GM10248 (cell line): ENCODE results near the gene CRYGB.
"Not testable (repeated sequence)": the region's sequence is repeated elsewhere in the genome, so short reads cannot be mapped to it uniquely, and the experiment has no call there.

ENCODE experiments used
- CTCF ChIA-PET: fragments of 300-600 bp; sonication (Branson Sonifier 250); formaldehyde crosslinking; extraction: SDS; loops from one replicate; lab custom pipeline; 2021; ENCODE audit warnings: antibody characterized with exemption; lab: Yijun Ruan, JAX
- POLR2A ChIA-PET: fragments of 350-650 bp; sonication (Branson Sonifier 250); formaldehyde crosslinking; extraction: SDS; loops from one replicate; lab custom pipeline; 2020; ENCODE audit warnings: antibody characterized with exemption; lab: Yijun Ruan, JAX
- DNase-seq: peaks from one replicate; pipeline ENCODE4 v3.0.0; 2012; ENCODE audit errors: extremely low spot score
- TF ChIP-seq, protein P1 (sequence below): IDR thresholded peaks from 2 replicates; pipeline ENCODE4 v1.5.1; 2012; ENCODE audit warnings: mild to moderate bottlenecking, low read depth; ENCODE audit errors: extremely low read depth, missing control alignments, control extremely low read depth

CRYGB gene

DNA sequence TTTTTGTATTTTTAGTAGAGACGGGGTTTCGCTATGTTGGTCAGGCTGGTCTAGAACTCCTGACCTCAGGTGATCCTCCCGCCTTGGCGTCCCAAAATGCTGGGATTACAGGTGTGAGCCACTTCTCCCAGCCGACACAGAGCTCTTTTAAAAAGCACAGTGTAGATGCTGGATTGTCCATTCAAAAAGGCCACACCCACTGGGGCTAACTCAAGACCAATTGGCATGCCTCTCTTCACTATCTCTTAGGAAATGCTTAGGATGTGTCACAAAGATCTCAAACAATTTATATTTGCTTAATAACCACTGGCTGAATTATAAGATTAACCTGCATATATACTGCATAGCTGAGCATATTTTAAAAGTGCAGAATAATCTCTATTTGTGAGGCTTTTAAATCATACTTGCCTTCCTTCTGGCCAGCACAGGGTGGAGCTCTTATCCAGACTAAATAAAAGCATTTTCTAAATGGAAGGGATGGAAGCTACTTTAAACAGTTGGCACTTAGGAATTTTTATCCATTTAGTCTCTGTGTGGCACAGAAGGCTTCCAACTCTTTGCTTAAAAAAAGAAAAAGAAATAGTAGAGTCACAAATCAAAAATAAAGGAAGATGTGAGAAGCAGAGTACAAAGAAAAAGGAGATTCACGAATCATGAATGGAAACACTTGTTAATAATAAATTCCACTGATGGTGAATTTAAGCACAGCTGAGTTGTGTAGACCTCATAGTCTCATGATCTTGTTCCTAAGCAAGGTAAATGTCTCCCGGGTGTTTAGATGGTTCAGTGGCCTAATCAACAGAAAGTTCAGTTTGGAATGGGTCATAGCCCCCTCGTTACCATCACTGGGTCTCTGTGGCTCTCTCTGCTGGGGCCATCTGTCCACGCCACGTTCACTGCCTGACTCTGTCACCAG lies 44.0 kb downstream of the CRYGB start:
- ChIA-PET CTCF (no interaction called here), POLR2A (interaction anchor here (0.6 kb wide), 1 partner anchor 126 kb away, joined by 7 read pairs; no protein-coding TSS in a partner anchor)
- DNase-seq, result no peak
- TF ChIP-seq, protein P1, sequence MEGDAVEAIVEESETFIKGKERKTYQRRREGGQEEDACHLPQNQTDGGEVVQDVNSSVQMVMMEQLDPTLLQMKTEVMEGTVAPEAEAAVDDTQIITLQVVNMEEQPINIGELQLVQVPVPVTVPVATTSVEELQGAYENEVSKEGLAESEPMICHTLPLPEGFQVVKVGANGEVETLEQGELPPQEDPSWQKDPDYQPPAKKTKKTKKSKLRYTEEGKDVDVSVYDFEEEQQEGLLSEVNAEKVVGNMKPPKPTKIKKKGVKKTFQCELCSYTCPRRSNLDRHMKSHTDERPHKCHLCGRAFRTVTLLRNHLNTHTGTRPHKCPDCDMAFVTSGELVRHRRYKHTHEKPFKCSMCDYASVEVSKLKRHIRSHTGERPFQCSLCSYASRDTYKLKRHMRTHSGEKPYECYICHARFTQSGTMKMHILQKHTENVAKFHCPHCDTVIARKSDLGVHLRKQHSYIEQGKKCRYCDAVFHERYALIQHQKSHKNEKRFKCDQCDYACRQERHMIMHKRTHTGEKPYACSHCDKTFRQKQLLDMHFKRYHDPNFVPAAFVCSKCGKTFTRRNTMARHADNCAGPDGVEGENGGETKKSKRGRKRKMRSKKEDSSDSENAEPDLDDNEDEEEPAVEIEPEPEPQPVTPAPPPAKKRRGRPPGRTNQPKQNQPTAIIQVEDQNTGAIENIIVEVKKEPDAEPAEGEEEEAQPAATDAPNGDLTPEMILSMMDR, result peak; percentile 5

DNA sequence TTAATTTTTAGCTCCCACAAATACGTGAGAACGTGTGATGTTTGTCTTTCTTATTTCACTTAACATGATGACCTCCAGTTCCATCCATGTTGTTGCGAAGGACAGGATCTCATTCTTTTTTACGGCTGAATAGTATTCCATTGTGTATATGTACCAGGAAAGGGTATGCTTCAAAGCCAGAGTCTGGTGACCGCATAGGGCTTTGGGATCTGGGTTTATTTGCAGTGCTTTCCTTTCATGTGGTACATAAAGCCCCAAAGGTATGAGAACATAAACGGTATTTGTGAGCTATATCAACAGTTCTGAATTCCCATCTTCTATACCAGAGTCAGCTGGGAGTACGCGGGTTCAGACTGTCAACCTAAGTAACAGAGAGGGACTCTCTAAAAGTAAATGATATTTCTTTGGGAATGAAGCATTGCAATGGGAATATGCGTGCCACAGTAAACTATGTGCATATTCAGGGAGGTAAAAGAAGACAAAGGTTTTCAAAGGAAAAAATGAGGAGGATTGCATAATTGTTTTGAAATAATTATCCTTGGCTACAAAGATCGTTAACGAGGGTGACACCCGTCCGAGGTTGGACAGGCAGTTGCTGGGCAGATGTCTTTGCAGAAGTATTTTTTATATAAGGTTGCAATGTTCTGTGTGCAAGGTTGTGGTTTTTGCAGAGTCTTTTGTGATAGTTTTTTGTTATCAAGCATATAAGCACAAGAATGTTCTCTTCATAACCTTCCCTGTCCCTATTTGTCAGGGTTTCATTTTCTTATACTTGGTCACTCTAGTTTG lies 46.1 kb downstream of the CRYGB start:
- TF ChIP-seq, protein P1, result no peak
- POLR2A ChIA-PET, result no interaction called here
- no peak for DNase-seq
- CTCF ChIA-PET, result no interaction called here

DNA sequence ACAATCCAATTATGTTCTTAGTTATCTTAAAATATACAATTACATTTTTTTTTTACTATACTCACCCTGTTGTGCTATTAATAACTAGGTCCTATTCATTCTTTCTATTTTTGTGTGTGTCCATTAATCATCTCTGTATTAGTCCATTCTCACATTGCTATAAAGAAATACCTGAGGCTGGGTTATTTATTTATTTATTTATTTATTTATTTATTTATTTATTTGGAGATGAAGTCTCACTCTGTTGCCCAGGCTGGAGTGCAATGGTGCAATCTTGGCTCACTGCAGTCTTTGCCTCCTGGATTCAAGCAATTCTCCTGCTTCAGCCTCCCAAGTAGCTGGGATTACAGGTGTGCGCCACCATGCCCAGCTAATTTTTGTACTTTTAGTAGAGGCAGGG lies 47.3 kb downstream of the CRYGB start:
- CTCF ChIA-PET, POLR2A ChIA-PET: not testable (repeated sequence)

DNA sequence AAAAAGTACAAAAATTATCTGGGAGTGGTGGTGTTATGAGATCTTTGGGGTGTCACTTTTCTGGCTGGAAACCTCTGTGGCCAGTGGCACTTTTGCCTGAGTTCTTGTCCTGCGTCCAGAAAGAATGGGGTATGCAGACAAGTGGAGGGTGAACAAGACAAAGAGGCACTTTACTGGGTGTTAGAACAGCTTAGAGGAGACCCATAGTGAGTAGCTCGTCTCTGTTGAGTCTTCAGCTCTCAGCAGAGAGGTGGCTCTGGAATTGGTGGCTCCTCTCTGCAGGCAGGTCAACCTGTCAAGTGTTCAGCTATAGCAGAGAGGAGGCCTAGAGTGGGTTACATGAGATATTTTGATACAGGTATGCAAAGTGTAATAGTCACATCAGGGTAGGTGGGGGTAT lies 47.7 kb downstream of the CRYGB start:
- no peak for DNase-seq
- TF ChIP-seq, protein P1, result no peak
- POLR2A ChIA-PET, result no interaction called here
- CTCF ChIA-PET, result no interaction called here

More for the DNA sequence above, 47.3 kb downstream of the CRYGB start:
- not testable (repeated sequence) for DNase-seq

DNA sequence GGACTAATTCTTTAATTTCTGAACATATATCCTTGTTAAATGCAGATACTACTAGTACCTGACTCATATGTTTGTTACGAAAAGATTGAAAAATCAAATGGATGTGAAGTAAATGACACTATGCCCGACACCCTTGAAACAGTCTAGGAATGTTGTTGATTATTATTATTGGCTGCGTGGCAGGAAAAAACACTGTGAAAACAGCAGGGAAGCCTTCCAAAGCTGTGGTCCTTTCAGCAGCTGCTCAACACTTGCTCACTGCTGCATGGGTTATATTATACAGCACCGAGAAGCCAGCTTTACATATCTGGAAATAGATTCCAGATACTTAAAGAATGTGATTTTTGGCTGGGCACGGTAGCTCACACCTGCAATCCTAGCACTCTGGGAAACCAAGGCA lies 48.2 kb downstream of the CRYGB start:
- ChIA-PET CTCF (no interaction called here), POLR2A (no interaction called here)
- DNase-seq, result no peak
- TF ChIP-seq, protein P1, result no peak

DNA sequence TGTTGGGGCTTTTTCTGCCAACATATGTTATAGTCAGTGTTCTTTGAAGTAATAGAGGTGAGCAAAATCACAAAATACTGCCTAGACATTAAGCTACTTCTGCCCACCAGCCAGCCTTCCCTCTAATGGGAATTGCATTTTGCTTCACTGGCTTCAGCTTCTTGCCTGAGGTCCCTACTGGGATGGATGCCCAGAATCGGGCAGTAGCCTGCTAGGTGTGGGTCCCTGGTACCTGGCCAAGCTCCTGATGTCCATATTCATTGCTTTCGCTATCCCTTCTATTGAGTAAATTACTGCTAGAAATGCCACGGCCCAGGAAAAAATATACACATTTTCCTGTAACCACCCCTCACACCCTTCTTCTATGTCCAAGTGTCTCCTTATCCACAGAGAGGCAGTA lies 48.6 kb downstream of the CRYGB start:
- TF ChIP-seq, protein P1, result no peak
- CTCF ChIA-PET, result no interaction called here

More for the DNA sequence above, 48.6 kb downstream of the CRYGB start:
- POLR2A ChIA-PET, result no interaction called here
- no peak for DNase-seq
